ENCODE measurements around the gene CLBA1. TPM values are rescaled to one million over a fixed set of nuclear protein-coding genes. Genes with fewer than 3 reads are reported as not detected.

Gene CLBA1
- total and polyA plus RNA-seq, 9 of the 15 experiments (the other 6 are each of a cell fraction or from before 2014, with no cell fraction given) = 0.04 to 3.9 (median 2.6) TPM

DNA sequence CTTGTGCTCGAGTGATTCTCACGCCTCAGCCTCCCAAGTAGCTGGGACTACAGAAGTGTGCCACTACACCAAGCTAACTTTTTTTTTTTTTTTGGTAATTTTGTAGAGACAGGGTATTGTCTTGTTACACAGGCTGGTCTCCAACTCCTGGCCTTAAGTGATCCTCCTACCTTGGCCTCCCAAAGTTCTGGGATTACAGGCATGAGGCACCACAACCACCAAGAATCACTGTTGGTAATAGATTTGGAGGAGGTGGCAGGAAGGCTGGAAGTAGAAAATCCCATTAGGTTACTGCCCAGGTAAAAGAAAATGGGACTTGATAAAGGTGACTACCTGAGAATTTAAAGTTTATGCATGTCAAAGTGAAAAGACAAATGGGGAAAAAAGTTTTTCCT, 36.7 kb downstream of the CLBA1 start:
- H3K9me1 ChIP-seq (ENCODE audit: control insufficient read depth, insufficient read depth, low read length) = peaks cover 4% of the 10 kb centered on the region
- ChIA-PET POLR2A (interaction anchor here (0.6 kb wide), 1 partner anchor 1468 kb away, joined by 3 read pairs; no protein-coding TSS in a partner anchor), CTCF (ENCODE audit: low intra/inter-chr PET ratio) (no interaction called here)
- H3K36me3 ChIP-seq (ENCODE audit: control insufficient read depth, insufficient read depth, low read length) = peaks cover 15% of the 10 kb centered on the region; the same call in 2 of the 3 replicates
- H3K4me2 ChIP-seq (ENCODE audit: insufficient read depth, low read length) = peak overlapping the region; percentile 85
- in situ Hi-C loops (cut with MboI) (no loop called here), intact Hi-C loops (cut with micrococcal nuclease) (no loop called here)
- H3K9me3 ChIP-seq (replicated peaks; ENCODE audit: control insufficient read depth, insufficient read depth, low read depth, low read length) = no peaks in the 10 kb centered on the region
- peak overlapping the region; percentile 72 for H3K4me3 ChIP-seq
- no peak overlapping the region; the same call in 1 of the 2 replicates for H2AFZ ChIP-seq (ENCODE audit: low read depth, low read length)
- H3K27me3 ChIP-seq (ENCODE audit: control insufficient read depth in 2 of 2, insufficient read depth in 2 of 2, low read length in 2 of 2) = no peaks in the 10 kb centered on the region
- no TSS peak for BruUV-seq (replicated peaks)
- ATAC-seq (no peak), FAIRE-seq (no peak), DNase-seq (ENCODE audit: extremely low read depth in 1 of 4, low spot score in 3 of 4) (no peak)
- peak overlapping the region; percentile 83 to 97; a peak in 3 of 4 replicates for H3K9ac ChIP-seq (ENCODE audit: insufficient read depth in 1 of 2, low read depth in 2 of 2, low read length in 2 of 2)
- no peak for TF ChIP-seq XRCC3 (IDR thresholded peaks at IDR 0.05)
- TF ChIP-seq SP1 (CRISPR knock-in tag; IDR thresholded peaks at IDR 0.05) = no peak
- TF ChIP-seq ZNF589 (CRISPR knock-in tag; IDR thresholded peaks at IDR 0.05; ENCODE audit: low read depth) = no peak
- no peak for TF ChIP-seq NFATC3 (IDR thresholded peaks at IDR 0.05)
- TF ChIP-seq ZKSCAN1 (IDR thresholded peaks at IDR 0.05; ENCODE audit: low read depth, low read length) = no peak
- no peak for TF ChIP-seq TEAD4 (IDR thresholded peaks at IDR 0.05; ENCODE audit: low read length)
- no peak for TF ChIP-seq TEAD4 (CRISPR knock-in tag; IDR thresholded peaks at IDR 0.05; ENCODE audit: borderline replicate concordance)
- no peak for TF ChIP-seq CXXC5 (CRISPR knock-in tag; IDR thresholded peaks at IDR 0.05)
- TF ChIP-seq FOSL1 (tag; conservative IDR thresholded peaks at IDR 0.05) = 0 out of 2 replicates have a peak, but pooled peaks have one; percentile 37
- peaks cover 8% of the 10 kb centered on the region; the same call in 1 of the 2 replicates for H4K20me1 ChIP-seq (replicated peaks; ENCODE audit: control insufficient read depth, insufficient read depth, low read length)
- peaks cover 16 to 28% of the 10 kb centered on the region in 2 experiments for H3K4me1 ChIP-seq (replicated peaks in 1 of 2; ENCODE audit: control insufficient read depth in 2 of 2, insufficient read depth in 2 of 2, low read length in 2 of 2)
- 44% methylated on average over 2 of the region's 2 CpGs for WGBS (ENCODE audit: insufficient coverage, low coverage, missing lambda C conversion rate)
- peaks cover 48% of the 10 kb centered on the region for H3K79me2 ChIP-seq (ENCODE audit: control insufficient read depth, insufficient read depth, low read length)
- peak overlapping the region; percentile 80; the same call in 1 of the 3 replicates for H3K27ac ChIP-seq (ENCODE audit: extremely low read depth, low read depth, low read length)

All from K562 (cell line).